Testis (tissue), 2 donors: ENCODE data around the gene MT1X.

Source experiments
- POLR2A ChIP-seq: fragments of 450-650 bp; IDR thresholded peaks from one replicate; pipeline ENCODE4 v1.6.1; 2017; ENCODE audit warnings: antibody characterized with exemption, mild to moderate bottlenecking, moderate library complexity
- TF ChIP-seq, protein P1 (sequence below), 3 experiments: fragments of 450-650 bp in 2 of 3; fragments of 200-600 bp in 1 of 3; sonication (generic) in 1 of 3; IDR thresholded peaks; one replicate each; pipeline ENCODE4 v1.5.1; 2016 to 2019; ENCODE audit warnings: antibody characterized with exemption in 3 of 3, mild to moderate bottlenecking in 2 of 3, moderate library complexity in 1 of 3

DNA sequence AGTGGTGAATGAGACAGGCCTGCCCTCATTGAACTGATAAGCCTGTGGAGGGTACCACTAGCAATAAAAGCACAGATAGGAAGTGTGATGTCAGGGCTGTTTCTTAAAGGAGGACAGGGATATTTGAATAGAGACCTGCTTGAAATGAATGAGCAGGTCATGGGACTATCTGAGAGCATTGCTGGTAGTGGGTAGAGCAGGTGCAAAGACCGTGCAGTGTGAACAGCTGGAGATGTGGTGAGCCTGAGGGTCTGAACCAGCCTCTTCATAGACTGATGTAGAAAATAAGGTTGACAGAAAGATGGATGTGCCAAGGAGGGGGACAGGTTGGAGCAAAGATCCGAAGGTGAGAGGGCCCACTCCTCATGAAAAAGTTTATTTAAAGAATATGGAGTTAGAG, 50.1 kb downstream of the MT1X start:
- TF ChIP-seq, protein P1, sequence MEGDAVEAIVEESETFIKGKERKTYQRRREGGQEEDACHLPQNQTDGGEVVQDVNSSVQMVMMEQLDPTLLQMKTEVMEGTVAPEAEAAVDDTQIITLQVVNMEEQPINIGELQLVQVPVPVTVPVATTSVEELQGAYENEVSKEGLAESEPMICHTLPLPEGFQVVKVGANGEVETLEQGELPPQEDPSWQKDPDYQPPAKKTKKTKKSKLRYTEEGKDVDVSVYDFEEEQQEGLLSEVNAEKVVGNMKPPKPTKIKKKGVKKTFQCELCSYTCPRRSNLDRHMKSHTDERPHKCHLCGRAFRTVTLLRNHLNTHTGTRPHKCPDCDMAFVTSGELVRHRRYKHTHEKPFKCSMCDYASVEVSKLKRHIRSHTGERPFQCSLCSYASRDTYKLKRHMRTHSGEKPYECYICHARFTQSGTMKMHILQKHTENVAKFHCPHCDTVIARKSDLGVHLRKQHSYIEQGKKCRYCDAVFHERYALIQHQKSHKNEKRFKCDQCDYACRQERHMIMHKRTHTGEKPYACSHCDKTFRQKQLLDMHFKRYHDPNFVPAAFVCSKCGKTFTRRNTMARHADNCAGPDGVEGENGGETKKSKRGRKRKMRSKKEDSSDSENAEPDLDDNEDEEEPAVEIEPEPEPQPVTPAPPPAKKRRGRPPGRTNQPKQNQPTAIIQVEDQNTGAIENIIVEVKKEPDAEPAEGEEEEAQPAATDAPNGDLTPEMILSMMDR (IDR thresholded peaks at IDR 0.05) = no peak
- TF ChIP-seq POLR2A = no peak
